ENCODE data around the gene P4HA3.

P4HA3 gene

DNA sequence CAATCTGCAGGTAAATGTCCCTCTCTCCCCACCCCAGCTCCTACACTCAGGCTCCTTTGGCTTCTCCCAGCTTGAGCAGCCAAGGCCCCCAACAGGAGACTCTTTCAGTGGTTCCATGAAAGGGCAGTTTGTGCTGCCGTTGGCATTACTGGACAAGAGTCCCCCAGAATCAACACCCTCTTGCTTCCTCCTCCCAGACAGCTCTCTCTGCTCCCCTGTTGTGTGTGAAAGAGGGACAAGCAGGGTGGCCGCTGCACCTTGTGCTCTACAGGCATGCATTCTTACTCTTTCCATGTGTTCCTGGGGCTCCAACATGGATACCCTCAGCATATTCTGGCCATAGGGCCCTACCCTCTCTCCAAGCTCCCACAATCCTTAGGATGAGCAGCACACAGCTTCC lies 48.7 kb downstream of the P4HA3 start:
- no peak for DNase-seq

DNA sequence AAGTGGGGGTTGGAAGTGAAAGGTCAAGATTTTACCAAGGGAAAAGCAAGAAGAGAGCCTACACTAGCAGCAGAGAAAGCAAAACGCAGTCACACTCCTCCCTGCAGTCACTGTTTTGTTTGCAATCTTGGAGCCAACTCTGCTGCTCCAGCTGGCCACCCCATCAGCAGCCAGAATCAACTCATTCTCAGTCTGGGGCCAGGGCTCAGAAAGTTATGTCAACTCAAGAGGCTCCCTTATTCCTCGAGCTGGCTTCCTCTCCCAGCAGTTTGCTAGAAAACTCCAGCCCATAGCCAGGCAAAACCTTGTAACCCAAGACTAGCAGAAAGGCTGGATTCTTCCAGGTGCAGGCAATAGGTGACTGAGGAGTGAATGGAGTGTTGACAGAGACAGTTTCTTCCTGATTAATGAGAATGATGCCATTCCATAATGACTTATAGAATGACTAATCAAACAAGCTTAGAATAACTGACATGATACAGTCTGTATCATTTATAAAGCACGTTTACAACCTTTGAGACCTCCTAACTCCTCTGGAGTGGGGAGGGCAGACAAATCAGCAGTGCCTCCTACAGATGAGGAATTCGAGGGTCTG lies 53.4 kb downstream of the P4HA3 start:
- no peak for DNase-seq

DNA sequence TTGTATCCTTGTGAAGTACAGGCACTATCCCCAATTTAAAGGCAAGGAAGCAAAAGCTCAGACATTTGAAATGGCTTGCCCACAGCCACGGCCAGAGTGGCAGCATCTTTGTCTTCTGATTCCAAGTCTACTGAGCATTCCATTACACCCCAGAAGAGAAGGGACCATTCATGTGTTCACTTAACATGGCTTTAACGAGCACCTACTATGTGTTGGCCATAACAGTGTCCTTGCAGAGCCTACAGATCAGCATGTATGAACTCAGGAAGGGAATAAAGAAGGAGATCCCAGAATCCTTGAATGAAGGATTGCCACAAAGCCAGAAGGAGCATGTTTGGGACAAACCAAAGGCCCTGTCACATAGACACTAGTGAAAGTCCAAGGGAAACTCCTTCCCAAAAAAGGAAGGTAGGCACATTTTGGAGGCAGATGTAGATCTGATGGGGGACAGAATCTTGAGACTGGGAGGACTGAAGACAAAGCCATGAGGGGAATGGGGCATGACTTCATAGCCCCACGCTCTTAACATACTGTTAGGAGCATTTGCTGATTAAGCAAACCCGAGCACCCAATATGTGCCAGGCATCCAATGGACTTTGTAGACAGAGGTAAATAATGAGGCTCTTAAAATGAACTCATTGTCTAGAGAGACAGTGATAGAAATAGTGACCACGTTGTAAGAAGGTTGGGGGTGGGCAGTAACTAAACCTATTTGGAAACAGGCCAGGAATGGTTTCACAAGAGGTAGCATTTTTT lies 54.9 kb downstream of the P4HA3 start:
- DNase-seq = no peak

DNA sequence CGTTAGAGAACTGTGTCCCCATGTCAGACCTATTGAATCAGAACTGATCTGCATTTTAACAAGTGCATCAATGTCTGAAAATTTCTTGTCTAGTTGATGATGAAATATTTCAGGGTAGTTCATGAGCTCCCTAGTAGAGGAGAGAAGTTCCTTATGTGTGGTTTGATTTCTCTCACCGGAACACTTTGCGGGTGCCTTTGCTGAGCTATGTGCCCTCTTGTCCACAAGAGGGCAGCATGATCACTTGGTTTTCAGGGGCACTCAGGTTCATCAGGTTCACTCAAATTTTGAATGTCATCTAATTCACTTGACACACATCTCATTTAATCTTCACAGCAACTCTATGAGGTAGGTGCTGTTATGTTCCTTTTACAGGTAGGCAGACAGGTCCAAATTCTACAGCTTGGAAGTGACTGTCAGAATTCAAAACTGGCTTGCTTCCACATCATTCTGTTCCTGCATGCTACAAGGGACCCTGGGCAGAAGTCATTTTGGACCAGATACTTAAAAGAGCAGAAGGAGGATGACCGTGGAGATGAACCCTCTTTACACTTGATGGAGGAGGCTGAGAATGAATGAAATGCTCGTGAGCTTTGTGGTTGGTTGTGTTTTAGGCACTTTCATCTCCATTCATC lies 55.6 kb downstream of the P4HA3 start:
- peak; percentile 47 for DNase-seq

DNA sequence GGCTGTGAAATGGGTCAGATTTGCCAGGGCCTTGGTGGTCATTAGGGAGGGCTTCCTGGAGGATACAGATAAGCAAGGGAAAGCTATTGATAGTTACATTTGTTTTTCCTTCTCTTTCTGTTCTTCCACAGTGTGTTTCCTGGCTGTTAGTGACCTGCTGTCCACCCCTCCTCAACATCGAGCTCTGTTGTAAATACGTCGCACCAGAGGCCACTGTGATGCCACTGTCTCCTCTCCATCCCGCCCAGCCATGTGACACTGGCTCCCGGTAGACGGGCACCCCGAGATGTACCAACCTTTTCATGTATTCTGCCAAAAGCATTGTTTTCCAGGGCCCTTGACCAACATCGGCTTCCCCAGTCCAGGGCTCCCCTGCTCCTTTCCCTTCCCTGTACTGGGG lies 58.1 kb downstream of the P4HA3 start:
- no peak for DNase-seq

DNA sequence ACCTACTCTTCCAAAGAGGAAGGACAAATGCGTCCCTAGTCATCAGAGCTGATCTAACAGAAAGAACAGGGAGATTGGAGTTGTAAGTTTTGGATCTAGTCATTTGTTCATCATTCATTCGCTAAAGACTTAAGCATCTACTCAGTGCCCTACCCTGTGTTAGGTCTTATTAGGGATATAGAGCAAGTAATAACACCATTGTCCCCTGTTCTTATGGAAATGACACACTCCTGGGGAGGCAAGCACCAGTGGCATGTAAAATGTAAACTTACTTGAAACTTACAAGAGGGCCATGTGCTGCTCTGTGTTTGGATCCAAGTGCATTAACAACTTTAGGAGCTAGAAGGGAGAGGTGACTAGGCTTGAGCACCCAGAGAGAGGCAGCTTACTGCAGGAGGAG lies 61.9 kb downstream of the P4HA3 start:
- DNase-seq = no peak

DNA sequence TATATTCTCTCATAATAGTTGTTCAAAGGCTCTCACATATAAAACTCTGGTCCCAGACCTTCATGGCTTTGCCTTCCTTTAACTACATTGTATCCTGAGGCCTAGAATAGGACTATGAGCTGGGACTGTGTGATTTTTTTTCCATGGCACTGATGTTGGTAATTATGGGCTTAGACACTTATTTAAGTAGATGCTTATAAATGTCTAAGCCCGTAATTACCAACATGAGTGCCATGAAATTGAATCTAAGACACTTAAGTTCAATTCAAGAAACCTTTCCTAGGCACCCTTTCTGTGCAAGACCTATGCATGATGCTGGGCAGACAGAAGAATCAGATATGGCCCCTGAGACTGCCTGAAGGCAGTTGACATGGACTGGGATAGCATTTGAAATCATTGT lies 63.0 kb downstream of the P4HA3 start:
- DNase-seq = no peak

DNA sequence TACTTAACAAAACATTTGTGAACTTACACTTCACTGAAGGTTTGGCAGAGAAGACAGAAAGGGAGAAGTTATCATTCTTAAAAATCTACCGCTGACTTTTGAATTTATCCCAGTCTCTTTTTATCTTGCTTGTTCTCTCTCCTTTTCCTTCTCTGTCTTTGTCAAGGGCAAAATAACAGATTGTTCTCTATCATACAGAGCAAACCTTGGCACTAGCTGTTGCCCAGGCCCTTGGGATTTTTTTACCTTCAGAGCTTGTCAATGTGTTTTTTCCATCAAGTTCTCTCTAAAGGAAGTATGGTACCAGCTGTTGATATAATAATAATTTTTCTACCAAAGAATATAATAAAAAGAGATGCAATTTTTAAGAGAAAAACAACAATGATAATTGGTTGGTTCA lies 73.2 kb downstream of the P4HA3 start:
- DNase-seq = no peak

DNA sequence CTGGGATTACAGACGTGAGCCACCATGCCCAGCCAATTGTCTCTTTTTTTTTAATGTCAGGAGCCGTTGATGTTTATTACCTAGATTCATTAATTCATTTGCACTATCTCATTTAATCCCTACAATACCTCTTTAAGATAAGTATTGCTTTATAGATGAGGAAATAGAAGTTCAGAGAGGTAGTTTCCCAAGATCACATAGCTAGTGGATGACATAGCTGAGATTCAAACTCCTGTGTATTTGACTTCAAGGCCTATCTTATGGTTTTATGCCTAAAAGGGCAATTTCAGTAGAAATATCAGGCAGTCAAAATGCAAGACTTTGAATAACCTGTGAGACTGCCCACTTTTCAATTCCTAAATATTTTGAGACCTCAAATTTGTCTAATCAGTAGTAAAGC lies 73.9 kb downstream of the P4HA3 start:
- no peak for DNase-seq

DNA sequence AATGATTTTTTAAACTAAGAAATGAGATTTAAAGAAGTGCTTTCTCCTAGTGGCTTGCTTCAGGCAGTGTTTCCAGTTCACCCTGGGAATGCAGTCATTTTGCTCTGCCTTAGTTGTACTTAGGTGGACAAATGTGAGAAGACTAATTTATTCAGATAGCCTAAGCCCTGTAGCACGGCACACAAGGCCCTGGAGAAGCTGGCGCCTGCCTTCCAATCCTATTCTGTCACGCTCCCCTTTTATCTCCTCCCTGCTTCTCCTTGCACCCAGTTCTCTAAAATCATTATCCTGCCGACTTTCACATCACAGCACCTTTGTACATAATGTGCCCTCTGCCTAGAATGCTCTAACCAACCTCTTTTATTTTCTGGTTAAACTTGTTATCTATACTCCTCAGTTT lies 76.3 kb downstream of the P4HA3 start:
- no peak for DNase-seq

DNA sequence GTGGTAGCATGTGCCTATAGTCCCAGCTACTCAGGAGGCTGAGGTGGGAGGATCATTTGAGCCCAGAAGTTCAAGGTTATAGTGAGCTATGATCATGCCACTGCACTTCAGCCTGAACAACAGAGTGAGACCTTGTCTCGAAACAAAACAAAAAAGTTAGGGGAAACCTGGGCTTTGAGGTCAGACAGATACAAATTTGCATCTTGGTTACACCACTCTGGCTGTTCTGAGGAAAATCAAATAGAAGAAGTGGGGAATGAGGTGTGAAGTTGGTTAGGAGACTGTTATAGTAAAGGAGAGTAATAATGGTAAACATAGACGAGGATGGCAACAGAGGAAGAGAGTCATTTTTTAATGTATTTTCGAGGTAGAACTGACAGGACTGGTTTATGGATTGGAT lies 77.8 kb downstream of the P4HA3 start:
- DNase-seq = no peak

DNA sequence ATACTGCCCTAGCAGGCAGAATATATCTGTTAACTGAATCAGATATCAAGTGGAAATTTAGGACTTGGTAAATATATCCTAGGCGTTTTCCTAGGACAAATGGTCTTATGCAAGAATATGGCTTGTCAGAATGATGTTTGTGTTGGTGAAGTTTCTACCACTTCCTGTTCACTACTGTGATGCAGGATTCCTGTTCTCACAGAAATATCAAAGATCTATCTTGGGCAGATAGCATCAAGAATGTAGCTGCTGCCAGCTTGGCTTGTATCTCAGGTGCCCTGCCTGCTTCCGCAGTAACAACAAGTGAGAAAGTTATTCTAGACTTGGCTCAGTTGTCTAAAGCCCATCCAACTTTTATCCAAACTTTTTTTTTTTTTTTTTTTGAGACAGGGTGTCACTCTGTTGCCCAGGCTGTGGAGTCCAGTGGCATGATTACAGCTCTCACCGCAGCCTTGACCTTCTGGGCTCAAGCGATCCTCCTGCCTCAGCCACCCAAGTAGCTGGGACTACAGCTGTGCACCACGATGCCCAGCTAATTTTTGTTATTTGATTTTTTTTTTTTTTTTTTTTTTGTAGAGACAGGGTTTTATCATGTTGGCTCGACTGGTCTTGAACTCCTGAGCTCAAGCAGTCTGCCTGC lies 79.0 kb downstream of the P4HA3 start:
- DNase-seq = no peak

DNA sequence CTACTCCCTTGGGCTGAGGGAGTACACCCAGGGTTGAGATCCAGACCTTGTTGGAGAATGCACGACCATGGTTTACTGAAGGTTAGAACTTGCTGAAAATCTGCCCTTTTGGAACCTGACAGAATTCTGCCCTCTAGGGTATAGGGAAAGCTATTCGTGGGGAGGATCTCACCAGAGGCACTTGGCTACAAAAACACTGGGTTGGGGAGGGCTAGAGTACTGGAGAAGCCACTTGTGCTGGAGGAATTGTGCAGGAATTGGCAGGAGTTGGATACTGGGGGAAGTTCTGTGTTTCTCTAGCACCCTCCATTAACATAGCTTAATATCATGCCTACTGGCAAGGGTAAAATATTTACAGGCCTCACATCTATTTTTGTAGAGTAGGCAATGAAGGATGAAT lies 84.5 kb downstream of the P4HA3 start:
- DNase-seq = no peak

DNA sequence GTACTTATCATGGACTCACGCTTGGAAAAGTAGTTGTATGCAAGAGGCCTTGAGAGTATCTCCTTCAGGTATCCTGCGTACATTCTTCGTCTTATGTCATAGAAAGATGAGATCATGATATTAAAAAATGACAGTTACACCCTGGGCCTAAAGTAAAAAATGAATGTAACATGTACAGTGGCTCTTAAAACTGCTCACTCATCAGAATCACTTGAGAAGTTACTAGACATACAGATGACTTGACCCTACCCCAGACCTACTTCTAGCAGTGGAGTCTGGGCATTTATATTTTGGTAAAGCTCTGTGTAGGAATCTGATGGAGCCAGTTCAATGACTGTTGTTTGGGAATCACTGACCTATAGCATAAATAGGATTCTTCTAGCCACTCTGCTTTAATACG lies 85.9 kb downstream of the P4HA3 start:
- no peak for DNase-seq

DNA sequence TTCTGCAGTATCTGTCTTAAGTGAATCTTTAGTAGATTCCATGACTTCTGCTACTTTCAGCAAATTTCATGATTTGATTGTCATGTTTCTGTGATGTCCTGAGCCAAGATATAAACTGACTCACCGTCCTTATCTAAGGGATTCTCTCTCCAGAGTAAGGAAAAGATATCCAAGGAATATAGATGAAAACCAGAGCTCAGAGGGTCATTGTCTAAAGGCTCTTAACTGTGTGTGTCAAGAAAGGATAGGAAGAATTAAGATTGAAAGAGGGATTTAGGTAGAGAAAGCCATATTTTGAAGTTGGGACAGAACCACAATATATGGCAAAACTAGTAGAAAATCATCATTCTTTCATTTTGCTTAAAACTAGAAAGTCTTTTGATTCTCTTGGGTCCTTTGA lies 89.6 kb downstream of the P4HA3 start:
- no peak for DNase-seq

DNA sequence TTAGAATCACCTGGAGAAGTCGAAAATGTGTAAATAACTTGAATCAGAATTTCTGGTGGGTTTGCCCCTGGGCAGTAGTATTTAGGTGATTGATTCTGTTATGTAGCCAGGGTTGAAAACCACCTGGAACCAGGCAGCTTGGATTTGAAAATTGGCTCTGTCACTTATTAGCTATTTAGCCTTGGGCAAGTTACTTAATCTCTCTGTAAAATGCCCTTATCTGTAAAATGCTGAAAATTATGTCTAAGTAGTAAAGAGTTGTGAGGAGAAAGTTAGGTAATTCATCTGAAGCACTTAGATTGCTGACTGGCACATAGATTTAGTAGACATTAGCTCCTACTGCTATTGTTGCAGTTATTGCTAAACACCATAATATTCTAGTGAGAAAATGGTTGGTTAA lies 91.1 kb downstream of the P4HA3 start:
- no peak for DNase-seq
